ENCODE measurements around the gene CNTNAP5.

The CNTNAP5 gene

GRCh38 chr2:124254621-124255020, 229.5 kb downstream of the CNTNAP5 start:
- Histone ChIP-seq H3K36me3 (ENCODE audit: insufficient read depth, insufficient read length, low read length) (no peaks in the 10 kb centered on the region), H3K27me3 (ENCODE audit: insufficient read depth, insufficient read length) (no peaks in the 10 kb centered on the region), H3K4me1 (ENCODE audit: insufficient read depth, insufficient read length) (no peaks in the 10 kb centered on the region), H3K9me3 (ENCODE audit: insufficient read depth, low read length) (no peaks in the 10 kb centered on the region), H3K4me3 (ENCODE audit: insufficient read length, low read depth) (no peak overlapping the region), H3K9ac (ENCODE audit: insufficient read length, low read depth) (no peak overlapping the region)
- TF ChIP-seq YY1 (IDR thresholded peaks at IDR 0.05; ENCODE audit: insufficient read depth, insufficient read length): no peak
- TF ChIP-seq ZNF274 (IDR thresholded peaks at IDR 0.05; ENCODE audit: low read depth, low read length): no peak
- no peak for TF ChIP-seq SUZ12 (IDR thresholded peaks at IDR 0.05; ENCODE audit: extremely low read depth, insufficient read depth, insufficient read length)
- no peak for DNase-seq (ENCODE audit: low read depth, low spot score)

GRCh38 chr2:124257120-124257519, 232.0 kb downstream of the CNTNAP5 start:
- Histone ChIP-seq H3K36me3 (ENCODE audit: insufficient read depth, insufficient read length, low read length) (no peaks in the 10 kb centered on the region), H3K4me3 (ENCODE audit: insufficient read length, low read depth) (no peak overlapping the region), H3K27me3 (ENCODE audit: insufficient read depth, insufficient read length) (no peaks in the 10 kb centered on the region), H3K9ac (ENCODE audit: insufficient read length, low read depth) (no peak overlapping the region), H3K4me1 (ENCODE audit: insufficient read depth, insufficient read length) (no peaks in the 10 kb centered on the region), H3K9me3 (ENCODE audit: insufficient read depth, low read length) (no peaks in the 10 kb centered on the region)
- TF ChIP-seq ZNF274 (IDR thresholded peaks at IDR 0.05; ENCODE audit: low read depth, low read length) (no peak), YY1 (IDR thresholded peaks at IDR 0.05; ENCODE audit: insufficient read depth, insufficient read length) (no peak), SUZ12 (IDR thresholded peaks at IDR 0.05; ENCODE audit: extremely low read depth, insufficient read depth, insufficient read length) (no peak)
- DNase-seq (ENCODE audit: low read depth, low spot score): no peak

DNA sequence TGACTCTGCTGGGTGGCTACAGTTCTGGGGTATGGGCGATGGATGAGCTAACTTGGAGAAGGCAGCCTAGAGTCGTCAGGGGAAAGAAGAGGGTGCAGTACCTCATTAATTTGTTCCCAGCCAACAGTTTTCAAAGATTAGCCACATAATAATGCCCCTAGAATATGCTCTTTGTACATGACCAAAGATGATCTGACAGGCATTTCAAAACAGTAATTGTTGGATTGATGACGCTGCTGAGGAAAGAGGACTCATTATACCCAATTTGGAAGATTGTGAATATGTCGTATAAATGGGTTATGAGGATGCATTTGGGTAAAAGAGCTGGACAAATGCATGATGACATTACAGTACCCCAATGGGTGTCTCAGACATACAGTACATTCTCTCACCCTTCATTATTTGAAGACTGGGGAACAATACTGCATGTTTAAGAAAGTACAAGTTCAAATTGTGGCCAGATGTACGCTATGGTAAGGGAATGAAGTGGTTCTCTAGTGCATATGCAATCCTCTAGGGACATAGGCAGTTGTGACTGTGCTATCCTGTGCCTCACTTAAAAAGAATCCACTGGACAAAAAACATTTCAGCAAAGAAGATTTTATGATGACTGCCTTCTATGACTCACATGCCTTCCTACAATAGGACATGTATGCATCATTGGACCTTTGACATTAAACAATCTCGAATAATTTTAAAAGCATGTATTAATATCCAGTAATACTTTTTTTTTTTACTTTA, 233.2 kb downstream of the CNTNAP5 start:
- no peak for TF ChIP-seq ZNF274 (IDR thresholded peaks at IDR 0.05; ENCODE audit: low read depth, low read length)
- TF ChIP-seq YY1 (IDR thresholded peaks at IDR 0.05; ENCODE audit: insufficient read depth, insufficient read length): no peak
- TF ChIP-seq SUZ12 (IDR thresholded peaks at IDR 0.05; ENCODE audit: extremely low read depth, insufficient read depth, insufficient read length): no peak
- Histone ChIP-seq H3K27me3 (ENCODE audit: insufficient read depth, insufficient read length) (no peaks in the 10 kb centered on the region), H3K9me3 (ENCODE audit: insufficient read depth, low read length) (no peaks in the 10 kb centered on the region), H3K4me3 (ENCODE audit: insufficient read length, low read depth) (no peak overlapping the region), H3K9ac (ENCODE audit: insufficient read length, low read depth) (no peak overlapping the region), H3K4me1 (ENCODE audit: insufficient read depth, insufficient read length) (no peaks in the 10 kb centered on the region), H3K36me3 (ENCODE audit: insufficient read depth, insufficient read length, low read length) (no peaks in the 10 kb centered on the region)
- no peak for DNase-seq (ENCODE audit: low read depth, low spot score)

GRCh38 chr2:124261456-124261855, 236.4 kb downstream of the CNTNAP5 start:
- Histone ChIP-seq H3K9ac (ENCODE audit: insufficient read length, low read depth) (no peak overlapping the region), H3K36me3 (ENCODE audit: insufficient read depth, insufficient read length, low read length) (no peaks in the 10 kb centered on the region), H3K4me3 (ENCODE audit: insufficient read length, low read depth) (no peak overlapping the region), H3K27me3 (ENCODE audit: insufficient read depth, insufficient read length) (no peaks in the 10 kb centered on the region), H3K4me1 (ENCODE audit: insufficient read depth, insufficient read length) (no peaks in the 10 kb centered on the region), H3K9me3 (ENCODE audit: insufficient read depth, low read length) (no peaks in the 10 kb centered on the region)
- TF ChIP-seq SUZ12 (IDR thresholded peaks at IDR 0.05; ENCODE audit: extremely low read depth, insufficient read depth, insufficient read length) (no peak), YY1 (IDR thresholded peaks at IDR 0.05; ENCODE audit: insufficient read depth, insufficient read length) (no peak), ZNF274 (IDR thresholded peaks at IDR 0.05; ENCODE audit: low read depth, low read length) (no peak)
- DNase-seq (ENCODE audit: low read depth, low spot score): no peak

DNA sequence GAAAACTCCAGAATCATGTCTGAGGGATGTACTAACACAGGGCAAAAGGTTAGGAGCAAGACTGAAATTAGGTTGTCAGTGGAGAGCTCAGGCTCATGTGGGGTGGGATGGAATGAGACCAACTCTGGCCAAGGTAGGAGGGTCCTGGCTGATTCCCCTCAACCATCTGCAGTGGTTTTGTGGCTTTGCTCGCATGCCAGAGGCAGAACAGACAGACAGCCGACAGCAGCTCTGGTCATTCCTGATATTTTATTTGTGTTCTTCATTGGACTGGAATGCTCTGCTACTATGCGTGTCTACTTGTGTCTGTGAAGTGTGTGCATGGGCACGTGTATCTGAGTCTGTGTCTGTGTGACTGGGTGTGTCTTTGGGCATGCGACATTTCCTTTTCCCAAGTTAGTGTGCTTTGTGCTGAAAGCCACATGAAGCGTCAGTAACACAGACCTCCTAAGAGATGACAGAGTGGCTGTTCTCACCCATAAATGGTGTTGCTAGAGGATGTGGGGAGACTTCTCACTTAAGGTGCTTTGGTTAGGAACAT, 239.5 kb downstream of the CNTNAP5 start:
- Histone ChIP-seq H3K36me3 (ENCODE audit: insufficient read depth, insufficient read length, low read length) (no peaks in the 10 kb centered on the region), H3K4me1 (ENCODE audit: insufficient read depth, insufficient read length) (no peaks in the 10 kb centered on the region), H3K9me3 (ENCODE audit: insufficient read depth, low read length) (no peaks in the 10 kb centered on the region), H3K4me3 (ENCODE audit: insufficient read length, low read depth) (no peak overlapping the region), H3K9ac (ENCODE audit: insufficient read length, low read depth) (no peak overlapping the region), H3K27me3 (ENCODE audit: insufficient read depth, insufficient read length) (no peaks in the 10 kb centered on the region)
- DNase-seq (ENCODE audit: low read depth, low spot score): no peak
- TF ChIP-seq SUZ12 (IDR thresholded peaks at IDR 0.05; ENCODE audit: extremely low read depth, insufficient read depth, insufficient read length) (no peak), ZNF274 (IDR thresholded peaks at IDR 0.05; ENCODE audit: low read depth, low read length) (no peak), YY1 (IDR thresholded peaks at IDR 0.05; ENCODE audit: insufficient read depth, insufficient read length) (no peak)

DNA sequence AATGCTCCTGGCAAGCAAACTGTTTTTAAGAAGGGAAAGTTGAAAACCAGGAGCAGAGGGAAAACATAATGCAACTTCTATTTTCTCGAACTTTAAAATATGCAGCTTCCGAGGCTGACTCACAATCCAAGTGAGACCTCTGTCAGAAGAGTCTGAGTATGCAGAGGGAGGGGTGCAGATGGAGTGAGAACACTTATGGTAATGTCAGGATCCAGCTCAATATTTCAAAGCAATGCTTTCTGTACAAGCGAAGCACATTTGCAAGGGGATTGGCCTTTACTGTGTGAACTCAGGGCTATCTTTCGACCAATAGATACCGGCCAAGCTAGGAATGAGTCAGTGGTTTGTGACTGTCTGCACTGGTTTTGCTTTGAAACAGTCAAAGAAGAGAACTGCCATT, 242.7 kb downstream of the CNTNAP5 start:
- Histone ChIP-seq H3K9me3 (ENCODE audit: insufficient read depth, low read length) (no peaks in the 10 kb centered on the region), H3K27me3 (ENCODE audit: insufficient read depth, insufficient read length) (no peaks in the 10 kb centered on the region), H3K4me3 (ENCODE audit: insufficient read length, low read depth) (no peak overlapping the region), H3K4me1 (ENCODE audit: insufficient read depth, insufficient read length) (no peaks in the 10 kb centered on the region), H3K9ac (ENCODE audit: insufficient read length, low read depth) (no peak overlapping the region), H3K36me3 (ENCODE audit: insufficient read depth, insufficient read length, low read length) (no peaks in the 10 kb centered on the region)
- DNase-seq (ENCODE audit: low read depth, low spot score): no peak
- TF ChIP-seq YY1 (IDR thresholded peaks at IDR 0.05; ENCODE audit: insufficient read depth, insufficient read length): no peak
- TF ChIP-seq SUZ12 (IDR thresholded peaks at IDR 0.05; ENCODE audit: extremely low read depth, insufficient read depth, insufficient read length): no peak
- TF ChIP-seq ZNF274 (IDR thresholded peaks at IDR 0.05; ENCODE audit: low read depth, low read length): no peak

DNA sequence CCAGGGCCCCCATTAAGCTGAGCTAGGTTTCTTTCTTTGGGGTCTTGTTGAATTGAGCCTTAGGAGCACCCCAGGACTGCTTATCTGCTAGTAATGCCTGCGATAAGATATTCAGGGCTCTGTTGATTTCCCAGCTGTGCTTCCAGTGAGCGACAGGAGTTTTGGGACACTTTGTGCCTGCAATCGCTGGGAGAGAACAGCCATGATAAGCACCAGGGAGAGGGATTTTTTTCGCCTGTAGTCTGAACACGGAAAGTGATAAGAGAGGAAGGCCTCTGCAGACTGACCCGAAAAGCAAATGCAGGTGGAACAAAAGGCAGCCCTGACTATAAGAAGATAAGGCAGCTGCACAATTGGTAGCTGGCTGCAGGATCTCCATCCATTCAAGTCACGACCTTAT, 244.3 kb downstream of the CNTNAP5 start:
- H3K9me3 ChIP-seq (ENCODE audit: insufficient read depth, low read length): no peaks in the 10 kb centered on the region
- TF ChIP-seq YY1 (IDR thresholded peaks at IDR 0.05; ENCODE audit: insufficient read depth, insufficient read length) (no peak), SUZ12 (IDR thresholded peaks at IDR 0.05; ENCODE audit: extremely low read depth, insufficient read depth, insufficient read length) (no peak), ZNF274 (IDR thresholded peaks at IDR 0.05; ENCODE audit: low read depth, low read length) (no peak)
- DNase-seq (ENCODE audit: low read depth, low spot score): no peak
- no peak overlapping the region for H3K4me3 ChIP-seq (ENCODE audit: insufficient read length, low read depth)
- no peaks in the 10 kb centered on the region for H3K36me3 ChIP-seq (ENCODE audit: insufficient read depth, insufficient read length, low read length)
- H3K4me1 ChIP-seq (ENCODE audit: insufficient read depth, insufficient read length): no peaks in the 10 kb centered on the region
- H3K9ac ChIP-seq (ENCODE audit: insufficient read length, low read depth): no peak overlapping the region
- no peaks in the 10 kb centered on the region for H3K27me3 ChIP-seq (ENCODE audit: insufficient read depth, insufficient read length)
